Right lobe of liver (tissue), 6 donors: ENCODE data around the gene ACBD6. TPM values are rescaled to one million over a fixed set of nuclear protein-coding genes. Genes with fewer than 3 reads are reported as not detected.

Experiments
- ATAC-seq, 4 donors: fragments of 200-7000 bp; cut with Tn5 transposase; one replicate each; pipeline ENCODE4 v1.9.1; 2020; ENCODE audit warnings: mild to moderate bottlenecking in 4 of 4, moderate library complexity in 4 of 4
- DNase-seq, 3 donors: peaks; one replicate each; pipeline ENCODE4 v3.0.0-alpha.2; 2020
- H3K27ac ChIP-seq, 3 donors: fragments of 200-600 bp; one replicate each; pipeline ENCODE4 v1.8.0; 2022
- H3K27me3 ChIP-seq, 2 donors: fragments of 200-600 bp; one replicate each; pipeline ENCODE4 v1.8.0; 2022
- H3K36me3 ChIP-seq, 4 donors: fragments of 200-600 bp; sonication (generic) in 1 of 4; one replicate each; pipeline versions ENCODE4 v1.5.1 to v1.8.0; 2017 to 2022; ENCODE audit warnings: control low read depth in 1 of 4
- H3K4me1 ChIP-seq, 4 donors: fragments of 200-600 bp; sonication (generic) in 1 of 4; one replicate each; pipeline versions ENCODE4 v1.5.1 to v1.8.0; 2017 to 2022; ENCODE audit warnings: control low read depth in 1 of 4
- H3K4me3 ChIP-seq, 3 donors: fragments of 200-600 bp; one replicate each; pipeline ENCODE4 v1.8.0; 2022
- H3K9me3 ChIP-seq, 4 donors: fragments of 200-600 bp; sonication (generic) in 1 of 4; one replicate each; pipeline versions ENCODE4 v1.5.1 to v1.8.0; 2017 to 2022; ENCODE audit warnings: control low read depth in 1 of 4
- POLR2A ChIP-seq: fragments of 450-650 bp; IDR thresholded peaks from one replicate; pipeline ENCODE4 v1.6.1; 2017; ENCODE audit warnings: antibody characterized with exemption, mild to moderate bottlenecking
- WGBS: methylation state at CpG from one replicate; pipeline ENCODE4 v1.1.6; 2018; ENCODE audit warnings: low coverage, low lambda C conversion rate; ENCODE audit not compliant: insufficient coverage; ENCODE audit errors: missing lambda C conversion rate; 5-methylcytosine and 5-hydroxymethylcytosine counted together
- intact Hi-C, 2 donors: fragments of 100-400 bp; cut with DNase I; formaldehyde crosslinking; loops; one replicate each; pipeline versions ENCODE4 v1.11.2 to v1.14.1; 2022
- total RNA-seq, 6 experiments: library from RNA; depleted of rRNA in 2 of 6; stranded (reverse); fragments of >200 nt in 2 of 6; fragmentation: NEBNext Ultra II Directional in 3 of 6; extraction: Animal tissue kit (Norgen Biotek cat#: 25700) in 3 of 6; gene quantifications; one replicate each; pipeline versions ENCODE4 v1.1.0 to v1.2.4, GENCODE V29; 2016 to 2023
- TF ChIP-seq, protein P1 (sequence below), 4 donors: fragments of 200-600 bp in 3 of 4; fragments of 450-650 bp in 1 of 4; IDR thresholded peaks; one replicate each; pipeline versions ENCODE4 v1.5.1 to v1.8.0; 2016 to 2022; ENCODE audit warnings: antibody characterized with exemption in 4 of 4, mild to moderate bottlenecking in 2 of 4
- donor health status: DM: no; HTN: yes; CAD: no.
- donor health status: DM: no; HTN: no; CAD: no.
- donor health status: DM: no; HTN: no; CAD: no.
- donor health status: DM: no; HTN: yes; CAD: no.
- donor health status: DM: no; HTN: yes; CAD: no.

ACBD6 gene
- total RNA-seq, 6 experiments from 2014 or later, result 9.5 to 18.9 (median 11.5) TPM

DNA sequence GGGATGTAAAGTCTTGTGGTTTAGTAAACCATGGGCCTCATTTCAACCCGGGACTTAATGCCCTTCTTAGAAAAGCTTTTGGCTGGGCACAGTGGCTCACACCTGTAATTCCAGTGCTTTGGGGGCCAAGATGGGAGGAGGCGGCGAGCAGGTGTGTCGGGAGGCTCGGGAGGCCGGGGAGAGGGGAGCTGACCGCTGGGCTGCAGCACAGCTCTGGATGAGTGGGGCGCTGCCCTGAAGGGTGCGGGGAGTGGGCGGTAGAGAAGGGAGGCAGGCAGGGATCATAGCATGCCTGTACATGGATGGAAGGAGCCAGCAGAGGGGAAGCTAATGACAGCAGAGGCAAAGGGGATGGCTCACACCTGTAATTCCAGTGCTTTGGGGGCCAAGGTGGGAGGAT lies 241.3 kb downstream of the ACBD6 start:
- H3K36me3 ChIP-seq, result no peaks in the 10 kb centered on the region
- intact Hi-C loops, result no loop called here
- no peaks in the 10 kb centered on the region for H3K9me3 ChIP-seq
- DNase-seq, result no peak
- TF ChIP-seq, protein P1, sequence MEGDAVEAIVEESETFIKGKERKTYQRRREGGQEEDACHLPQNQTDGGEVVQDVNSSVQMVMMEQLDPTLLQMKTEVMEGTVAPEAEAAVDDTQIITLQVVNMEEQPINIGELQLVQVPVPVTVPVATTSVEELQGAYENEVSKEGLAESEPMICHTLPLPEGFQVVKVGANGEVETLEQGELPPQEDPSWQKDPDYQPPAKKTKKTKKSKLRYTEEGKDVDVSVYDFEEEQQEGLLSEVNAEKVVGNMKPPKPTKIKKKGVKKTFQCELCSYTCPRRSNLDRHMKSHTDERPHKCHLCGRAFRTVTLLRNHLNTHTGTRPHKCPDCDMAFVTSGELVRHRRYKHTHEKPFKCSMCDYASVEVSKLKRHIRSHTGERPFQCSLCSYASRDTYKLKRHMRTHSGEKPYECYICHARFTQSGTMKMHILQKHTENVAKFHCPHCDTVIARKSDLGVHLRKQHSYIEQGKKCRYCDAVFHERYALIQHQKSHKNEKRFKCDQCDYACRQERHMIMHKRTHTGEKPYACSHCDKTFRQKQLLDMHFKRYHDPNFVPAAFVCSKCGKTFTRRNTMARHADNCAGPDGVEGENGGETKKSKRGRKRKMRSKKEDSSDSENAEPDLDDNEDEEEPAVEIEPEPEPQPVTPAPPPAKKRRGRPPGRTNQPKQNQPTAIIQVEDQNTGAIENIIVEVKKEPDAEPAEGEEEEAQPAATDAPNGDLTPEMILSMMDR (IDR thresholded peaks at IDR 0.05), result no peak
- TF ChIP-seq POLR2A, result no peak
- H3K4me3 ChIP-seq, result no peak overlapping the region
- no peak overlapping the region for H3K27ac ChIP-seq
- ATAC-seq, result no peak
- H3K4me1 ChIP-seq, result no peaks in the 10 kb centered on the region
- H3K27me3 ChIP-seq, result no peaks in the 10 kb centered on the region
- 80% methylated on average over 10 of the region's 10 CpGs for WGBS

GRCh38 chr1:180260541-180260940 lies 241.8 kb downstream of the ACBD6 start:
- ATAC-seq (no peak), DNase-seq (no peak)
- no peak overlapping the region for H3K4me3 ChIP-seq
- H3K4me1 ChIP-seq, result no peaks in the 10 kb centered on the region
- WGBS, result 85% methylated on average over 10 of the region's 13 CpGs
- H3K9me3 ChIP-seq, result no peaks in the 10 kb centered on the region
- intact Hi-C loops, result no loop called here
- H3K27ac ChIP-seq, result no peak overlapping the region
- TF ChIP-seq, protein P1 (IDR thresholded peaks at IDR 0.05), result no peak
- TF ChIP-seq POLR2A, result no peak
- H3K27me3 ChIP-seq, result no peaks in the 10 kb centered on the region
- H3K36me3 ChIP-seq, result no peaks in the 10 kb centered on the region

DNA sequence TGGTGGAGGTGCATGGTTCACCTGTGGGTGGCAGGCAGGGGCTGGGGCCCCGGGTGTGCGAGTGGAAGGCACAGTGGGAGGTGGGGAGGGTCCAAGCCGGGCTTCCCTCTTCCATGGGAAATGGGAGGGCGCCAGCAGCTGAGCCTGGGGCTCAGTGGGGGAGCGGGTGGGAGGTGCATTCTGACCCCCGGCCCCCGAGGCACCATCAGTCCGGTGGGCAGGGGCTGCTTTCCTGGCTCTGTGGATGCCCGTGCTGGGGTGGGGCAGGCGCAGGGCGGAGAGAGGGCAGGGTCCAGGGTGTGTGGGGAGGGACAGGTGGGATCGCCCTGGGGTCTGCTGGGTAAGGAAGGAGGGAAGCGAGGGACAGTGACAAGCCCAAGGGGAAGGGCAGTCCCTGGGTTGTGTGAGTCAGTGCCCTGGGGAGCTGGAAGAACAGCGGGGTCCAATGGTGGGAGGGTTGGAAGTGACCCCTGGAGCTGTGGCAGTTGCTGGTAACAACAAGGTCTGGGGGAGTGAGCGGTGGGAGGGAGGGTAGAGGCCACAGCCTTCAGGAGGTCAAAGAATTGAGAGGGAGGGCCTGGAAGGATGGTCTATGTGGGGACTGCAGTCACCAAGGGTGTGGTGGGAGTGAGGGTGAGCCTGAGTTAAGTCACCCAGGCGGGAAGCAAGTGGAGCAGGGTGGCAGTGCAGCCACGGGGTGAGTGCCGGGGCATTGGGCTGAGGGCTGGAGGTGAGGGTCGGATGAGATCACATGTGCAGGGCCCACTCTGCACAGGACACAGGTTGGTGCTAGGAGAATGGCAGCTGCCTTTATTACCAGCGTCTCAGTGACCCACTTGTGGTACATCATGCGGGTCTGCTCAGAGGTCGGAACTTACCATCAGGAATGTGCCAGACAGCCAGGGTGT lies 242.7 kb downstream of the ACBD6 start:
- Histone ChIP-seq H3K27me3 (no peaks in the 10 kb centered on the region), H3K4me1 (no peaks in the 10 kb centered on the region), H3K27ac (no peak overlapping the region), H3K9me3 (no peaks in the 10 kb centered on the region), H3K4me3 (no peak overlapping the region), H3K36me3 (no peaks in the 10 kb centered on the region)
- intact Hi-C loops, result loop anchor here in 1 of 2 donors (10.0 kb wide), 2 partner anchors 155 to 225 kb away; no protein-coding TSS in a partner anchor
- no peak for TF ChIP-seq POLR2A
- TF ChIP-seq, protein P1 (IDR thresholded peaks at IDR 0.05), result no peak
- WGBS, result 69% methylated on average over 10 of the region's 22 CpGs
- DNase-seq (no peak), ATAC-seq (no peak)

- Histone ChIP-seq H3K27me3 (no peaks in the 10 kb centered on the region), H3K36me3 (no peaks in the 10 kb centered on the region), H3K4me3 (no peak overlapping the region), H3K4me1 (no peaks in the 10 kb centered on the region), H3K9me3 (no peaks in the 10 kb centered on the region), H3K27ac (no peak overlapping the region)
- WGBS, result 84% methylated on average over 4 of the region's 5 CpGs
- intact Hi-C loops, result loop anchor here in 1 of 2 donors (10.0 kb wide), 2 partner anchors 156 to 226 kb away; no protein-coding TSS in a partner anchor
- no peak for TF ChIP-seq POLR2A
- TF ChIP-seq, protein P1 (IDR thresholded peaks at IDR 0.05), result no peak
- ATAC-seq (no peak), DNase-seq (no peak)
Observed at GRCh38 chr1:180258935-180259334, 243.4 kb downstream of the ACBD6 start.
